Right lobe of liver (tissue), 6 donors: ENCODE data around the gene ZSCAN9. TPM values are rescaled to one million over a fixed set of nuclear protein-coding genes. Genes with fewer than 3 reads are reported as not detected.

Experiments used
- ATAC-seq, 4 donors: fragments of 200-7000 bp; cut with Tn5 transposase; one replicate each; pipeline ENCODE4 v1.9.1; 2020; ENCODE audit warnings: mild to moderate bottlenecking in 4 of 4, moderate library complexity in 4 of 4
- DNase-seq, 3 donors: peaks; one replicate each; pipeline ENCODE4 v3.0.0-alpha.2; 2020
- H3K27ac ChIP-seq, 3 donors: fragments of 200-600 bp; one replicate each; pipeline ENCODE4 v1.8.0; 2022
- H3K27me3 ChIP-seq, 2 donors: fragments of 200-600 bp; one replicate each; pipeline ENCODE4 v1.8.0; 2022
- H3K36me3 ChIP-seq, 4 donors: fragments of 200-600 bp; sonication (generic) in 1 of 4; one replicate each; pipeline versions ENCODE4 v1.5.1 to v1.8.0; 2017 to 2022; ENCODE audit warnings: control low read depth in 1 of 4
- H3K4me1 ChIP-seq, 4 donors: fragments of 200-600 bp; sonication (generic) in 1 of 4; one replicate each; pipeline versions ENCODE4 v1.5.1 to v1.8.0; 2017 to 2022; ENCODE audit warnings: control low read depth in 1 of 4
- H3K4me3 ChIP-seq, 3 donors: fragments of 200-600 bp; one replicate each; pipeline ENCODE4 v1.8.0; 2022
- H3K9me3 ChIP-seq, 4 donors: fragments of 200-600 bp; sonication (generic) in 1 of 4; one replicate each; pipeline versions ENCODE4 v1.5.1 to v1.8.0; 2017 to 2022; ENCODE audit warnings: control low read depth in 1 of 4
- CTCF ChIP-seq, 4 donors: fragments of 200-600 bp in 3 of 4; fragments of 450-650 bp in 1 of 4; IDR thresholded peaks; one replicate each; pipeline versions ENCODE4 v1.5.1 to v1.8.0; 2016 to 2022; ENCODE audit warnings: antibody characterized with exemption in 4 of 4, mild to moderate bottlenecking in 2 of 4
- POLR2A ChIP-seq: fragments of 450-650 bp; IDR thresholded peaks from one replicate; pipeline ENCODE4 v1.6.1; 2017; ENCODE audit warnings: antibody characterized with exemption, mild to moderate bottlenecking
- WGBS: methylation state at CpG from one replicate; pipeline ENCODE4 v1.1.6; 2018; ENCODE audit warnings: low coverage, low lambda C conversion rate; ENCODE audit not compliant: insufficient coverage; ENCODE audit errors: missing lambda C conversion rate; 5-methylcytosine and 5-hydroxymethylcytosine counted together
- intact Hi-C, 2 donors: fragments of 100-400 bp; cut with DNase I; formaldehyde crosslinking; loops; one replicate each; pipeline versions ENCODE4 v1.11.2 to v1.14.1; 2022
- total RNA-seq, 6 experiments: library from RNA; depleted of rRNA in 2 of 6; stranded (reverse); fragments of >200 nt in 2 of 6; fragmentation: NEBNext Ultra II Directional in 3 of 6; extraction: Animal tissue kit (Norgen Biotek cat#: 25700) in 3 of 6; gene quantifications; one replicate each; pipeline versions ENCODE4 v1.1.0 to v1.2.4, GENCODE V29; 2016 to 2023
- donor health status: DM: no; HTN: yes; CAD: no.
- donor health status: DM: no; HTN: no; CAD: no.
- donor health status: DM: no; HTN: no; CAD: no.
- donor health status: DM: no; HTN: yes; CAD: no.
- donor health status: DM: no; HTN: yes; CAD: no.

The ZSCAN9 gene
- total RNA-seq, 6 experiments from 2014 or later = 2.0 to 3.9 (median 3.3) TPM

GRCh38 chr6:28206928-28207509, 18.1 kb upstream of the ZSCAN9 start:
- intact Hi-C loops = no loop called here
- H3K4me3 ChIP-seq = no peak overlapping the region
- no peak for ATAC-seq
- H3K36me3 ChIP-seq = no peaks in the 10 kb centered on the region
- DNase-seq = no peak
- H3K27ac ChIP-seq = no peak overlapping the region
- H3K9me3 ChIP-seq = no peaks in the 10 kb centered on the region
- H3K4me1 ChIP-seq = no peaks in the 10 kb centered on the region
- TF ChIP-seq CTCF (IDR thresholded peaks at IDR 0.05) = no peak
- TF ChIP-seq POLR2A = no peak
- H3K27me3 ChIP-seq = peaks cover 6 to 53% of the 10 kb centered on the region in 2 donors
- 12% methylated on average over 12 of the region's 15 CpGs for WGBS

- H3K27me3 ChIP-seq = peaks cover 6 to 58% of the 10 kb centered on the region in 2 donors
- DNase-seq (peak in 2 of 3 donors; percentile 28 to 58), ATAC-seq (peak; percentile 28 to 46 (median 44))
- TF ChIP-seq CTCF (IDR thresholded peaks at IDR 0.05) (no peak), POLR2A (no peak)
- H3K9me3 ChIP-seq = no peaks in the 10 kb centered on the region
- H3K4me3 ChIP-seq = no peak overlapping the region
- H3K27ac ChIP-seq = no peak overlapping the region
- intact Hi-C loops = no loop called here
- H3K36me3 ChIP-seq = no peaks in the 10 kb centered on the region
- WGBS = 2% methylated on average over 32 of the region's 35 CpGs
- peaks cover 0 to 3% (median 1%) of the 10 kb centered on the region in 4 donors for H3K4me1 ChIP-seq
Measured at GRCh38 chr6:28207510-28208110, 17.5 kb upstream of the ZSCAN9 start.

GRCh38 chr6:28208111-28208659, 16.9 kb upstream of the ZSCAN9 start:
- TF ChIP-seq CTCF (IDR thresholded peaks at IDR 0.05) = no peak
- ATAC-seq (no peak), DNase-seq (no peak)
- H3K4me1 ChIP-seq = peaks cover 0 to 7% (median 2%) of the 10 kb centered on the region in 4 donors
- H3K4me3 ChIP-seq = no peak overlapping the region
- peaks cover 6 to 57% of the 10 kb centered on the region in 2 donors for H3K27me3 ChIP-seq
- intact Hi-C loops = no loop called here
- H3K36me3 ChIP-seq = no peaks in the 10 kb centered on the region
- no peaks in the 10 kb centered on the region for H3K9me3 ChIP-seq
- no peak overlapping the region for H3K27ac ChIP-seq
- WGBS = 7% methylated on average over 14 of the region's 23 CpGs

- Histone ChIP-seq H3K36me3 (no peaks in the 10 kb centered on the region), H3K4me1 (peaks cover 0 to 7% (median 2%) of the 10 kb centered on the region in 4 donors), H3K27me3 (peaks cover 6 to 53% of the 10 kb centered on the region in 2 donors), H3K9me3 (no peaks in the 10 kb centered on the region), H3K27ac (no peak overlapping the region), H3K4me3 (no peak overlapping the region)
- WGBS = 38% methylated on average over 7 of the region's 7 CpGs
- no peak for DNase-seq
- ATAC-seq = no peak
- intact Hi-C loops = no loop called here
- TF ChIP-seq POLR2A (no peak), CTCF (IDR thresholded peaks at IDR 0.05) (no peak)
Measured at GRCh38 chr6:28209753-28210535, 15.1 kb upstream of the ZSCAN9 start.
